Measurements from ENCODE around the gene RNF114.

The RNF114 gene

DNA sequence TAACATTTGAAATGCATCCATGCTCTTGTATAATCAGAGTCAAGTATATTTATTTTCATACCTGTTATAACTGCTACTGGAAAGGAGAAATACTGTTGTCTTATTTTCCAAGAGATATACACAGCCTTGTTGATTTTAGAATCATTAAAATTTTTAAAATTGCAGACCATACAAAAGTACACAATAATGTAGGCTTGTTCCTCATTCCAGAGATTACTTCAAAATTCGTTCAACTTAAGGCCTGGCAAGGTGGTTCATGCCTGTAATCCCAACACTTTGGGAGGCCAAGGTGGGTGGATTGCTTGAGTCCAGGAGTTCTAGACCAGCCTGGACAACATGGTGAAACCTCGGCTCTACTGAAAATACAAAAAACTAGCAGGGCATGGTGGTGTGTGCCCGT, 6.1 kb downstream of the RNF114 start:
- TF ChIP-seq EZH2phosphoT487 (IDR thresholded peaks at IDR 0.05; ENCODE audit: borderline replicate concordance, low read length): no peak
- TF ChIP-seq, protein P1, sequence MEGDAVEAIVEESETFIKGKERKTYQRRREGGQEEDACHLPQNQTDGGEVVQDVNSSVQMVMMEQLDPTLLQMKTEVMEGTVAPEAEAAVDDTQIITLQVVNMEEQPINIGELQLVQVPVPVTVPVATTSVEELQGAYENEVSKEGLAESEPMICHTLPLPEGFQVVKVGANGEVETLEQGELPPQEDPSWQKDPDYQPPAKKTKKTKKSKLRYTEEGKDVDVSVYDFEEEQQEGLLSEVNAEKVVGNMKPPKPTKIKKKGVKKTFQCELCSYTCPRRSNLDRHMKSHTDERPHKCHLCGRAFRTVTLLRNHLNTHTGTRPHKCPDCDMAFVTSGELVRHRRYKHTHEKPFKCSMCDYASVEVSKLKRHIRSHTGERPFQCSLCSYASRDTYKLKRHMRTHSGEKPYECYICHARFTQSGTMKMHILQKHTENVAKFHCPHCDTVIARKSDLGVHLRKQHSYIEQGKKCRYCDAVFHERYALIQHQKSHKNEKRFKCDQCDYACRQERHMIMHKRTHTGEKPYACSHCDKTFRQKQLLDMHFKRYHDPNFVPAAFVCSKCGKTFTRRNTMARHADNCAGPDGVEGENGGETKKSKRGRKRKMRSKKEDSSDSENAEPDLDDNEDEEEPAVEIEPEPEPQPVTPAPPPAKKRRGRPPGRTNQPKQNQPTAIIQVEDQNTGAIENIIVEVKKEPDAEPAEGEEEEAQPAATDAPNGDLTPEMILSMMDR (IDR thresholded peaks at IDR 0.05; ENCODE audit: low read depth, low read length, poor library complexity, severe bottlenecking): no peak
- peaks cover 70% of the 10 kb centered on the region for H3K36me3 ChIP-seq (ENCODE audit: control insufficient read depth, low read length)

DNA sequence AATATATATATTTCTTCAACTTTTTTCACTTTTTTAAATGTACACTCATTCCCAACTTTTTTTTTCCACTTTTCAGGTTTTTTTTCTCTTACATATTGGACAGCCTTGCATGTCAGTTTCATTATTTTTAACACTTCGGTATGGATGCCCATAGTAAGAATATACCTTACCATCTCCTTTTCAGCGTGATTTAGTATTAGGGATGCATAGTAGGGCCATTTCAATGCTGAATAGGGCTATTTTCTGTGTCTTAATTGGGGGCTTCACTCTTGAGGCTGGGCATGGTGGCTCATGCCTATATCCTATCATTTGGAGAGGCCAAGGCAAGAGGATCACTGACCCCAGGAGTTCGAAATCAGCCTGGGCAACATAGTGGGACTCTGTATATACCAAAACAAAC, 6.7 kb downstream of the RNF114 start:
- 0 out of 2 replicates have a peak, but pooled peaks cover 3% of the 10 kb centered on the region for H4K20me1 ChIP-seq (ENCODE audit: control insufficient read depth, insufficient read depth, low read depth, low read length)
- peaks cover 62% of the 10 kb centered on the region for H3K79me2 ChIP-seq (ENCODE audit: control insufficient read depth, low read length)
- peaks cover 72% of the 10 kb centered on the region for H3K36me3 ChIP-seq (ENCODE audit: control insufficient read depth, low read length)

More for the DNA sequence above, 6.1 kb downstream of the RNF114 start:
- H3K4me2 ChIP-seq (ENCODE audit: low read length): no peak overlapping the region
- peaks cover 66% of the 10 kb centered on the region for H3K79me2 ChIP-seq (ENCODE audit: control insufficient read depth, low read length)
- peaks cover 20% of the 10 kb centered on the region for H3K4me1 ChIP-seq (ENCODE audit: control insufficient read depth, low read length)
- H3K4me3 ChIP-seq (ENCODE audit: low read length): no peak overlapping the region
- H3K9me2 ChIP-seq (replicated peaks; ENCODE audit: control insufficient read depth, low read length): no peaks in the 10 kb centered on the region
- no peaks in the 10 kb centered on the region for H3F3A ChIP-seq (ENCODE audit: control insufficient read depth, insufficient read depth)
- H3K9me3 ChIP-seq (ENCODE audit: control insufficient read depth, insufficient read depth, low read length): no peaks in the 10 kb centered on the region
- H3K27ac ChIP-seq (ENCODE audit: low read depth, low read length): no peak overlapping the region
- H3K27me3 ChIP-seq (ENCODE audit: control insufficient read depth, low read length): no peaks in the 10 kb centered on the region
- H4K20me1 ChIP-seq (ENCODE audit: control insufficient read depth, insufficient read depth, low read depth, low read length): peaks cover 4% of the 10 kb centered on the region; the same call in 1 of the 2 replicates

DNA sequence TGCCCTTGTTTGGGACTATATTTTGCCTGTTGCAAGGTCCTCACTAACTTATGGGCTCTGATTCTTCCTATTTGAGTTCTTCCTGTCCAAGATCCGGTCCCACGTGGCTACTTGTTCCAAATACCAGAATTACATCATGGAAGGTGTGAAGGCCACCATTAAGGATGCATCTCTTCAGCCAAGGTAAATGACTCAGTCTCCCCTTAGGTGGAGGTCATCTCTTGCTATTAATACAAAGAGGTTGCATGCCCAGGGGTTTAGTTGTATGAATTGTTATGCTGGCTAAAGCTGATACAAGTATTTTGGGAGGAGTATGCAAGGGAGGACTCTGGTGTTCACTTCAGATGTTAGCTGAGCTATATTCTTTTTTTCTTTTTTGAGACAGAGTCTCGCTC, 9.1 kb downstream of the RNF114 start:
- Histone ChIP-seq H3K36me3 (ENCODE audit: control insufficient read depth, low read length) (peaks cover 75% of the 10 kb centered on the region), H3K4me1 (ENCODE audit: control insufficient read depth, low read length) (no peaks in the 10 kb centered on the region), H4K20me1 (ENCODE audit: control insufficient read depth, insufficient read depth, low read depth, low read length) (no peaks in the 10 kb centered on the region), H3K9me2 (replicated peaks; ENCODE audit: control insufficient read depth, low read length) (no peaks in the 10 kb centered on the region), H3K9me3 (ENCODE audit: control insufficient read depth, insufficient read depth, low read length) (no peaks in the 10 kb centered on the region), H3K4me2 (ENCODE audit: low read length) (no peak overlapping the region), H3K27ac (ENCODE audit: low read depth, low read length) (no peak overlapping the region), H3K27me3 (ENCODE audit: control insufficient read depth, low read length) (no peaks in the 10 kb centered on the region), H3K4me3 (ENCODE audit: low read length) (no peak overlapping the region), H3K79me2 (ENCODE audit: control insufficient read depth, low read length) (peaks cover 38% of the 10 kb centered on the region), H3F3A (ENCODE audit: control insufficient read depth, insufficient read depth) (no peaks in the 10 kb centered on the region)
- TF ChIP-seq, protein P1 (IDR thresholded peaks at IDR 0.05; ENCODE audit: low read depth, low read length, poor library complexity, severe bottlenecking): no peak
- no peak for TF ChIP-seq EZH2phosphoT487 (IDR thresholded peaks at IDR 0.05; ENCODE audit: borderline replicate concordance, low read length)

More for the DNA sequence above, 6.7 kb downstream of the RNF114 start:
- no peak for TF ChIP-seq EZH2phosphoT487 (IDR thresholded peaks at IDR 0.05; ENCODE audit: borderline replicate concordance, low read length)
- TF ChIP-seq, protein P1 (IDR thresholded peaks at IDR 0.05; ENCODE audit: low read depth, low read length, poor library complexity, severe bottlenecking): no peak
- Histone ChIP-seq H3K4me1 (ENCODE audit: control insufficient read depth, low read length) (peaks cover 13% of the 10 kb centered on the region), H3K27me3 (ENCODE audit: control insufficient read depth, low read length) (no peaks in the 10 kb centered on the region), H3K9me2 (replicated peaks; ENCODE audit: control insufficient read depth, low read length) (no peaks in the 10 kb centered on the region), H3K4me3 (ENCODE audit: low read length) (no peak overlapping the region), H3F3A (ENCODE audit: control insufficient read depth, insufficient read depth) (no peaks in the 10 kb centered on the region), H3K9me3 (ENCODE audit: control insufficient read depth, insufficient read depth, low read length) (no peaks in the 10 kb centered on the region), H3K4me2 (ENCODE audit: low read length) (no peak overlapping the region), H3K27ac (ENCODE audit: low read depth, low read length) (no peak overlapping the region)

Measured in DOHH2 (cell line).